GM19324 (cell line): ENCODE data around the gene PFDN2.

Source experiments
- ATAC-seq: cut with Tn5 transposase; IDR thresholded peaks from one replicate; pipeline ENCODE4 v1.9.1; 2021; ENCODE audit warnings: mild to moderate bottlenecking, moderate library complexity; ENCODE audit not compliant: unreplicated experiment, low FRiP score

The PFDN2 gene

GRCh38 chr1:161083748-161084596 lies 33.9 kb downstream of the PFDN2 start:
- ATAC-seq = no peak

GRCh38 chr1:161082996-161083747 lies 34.7 kb downstream of the PFDN2 start:
- ATAC-seq = no peak

GRCh38 chr1:161082483-161082882 lies 35.4 kb downstream of the PFDN2 start:
- ATAC-seq = no peak

GRCh38 chr1:161081519-161081918 lies 36.3 kb downstream of the PFDN2 start:
- no peak for ATAC-seq

- ATAC-seq = no peak
Observed at GRCh38 chr1:161080441-161081405, 37.1 kb downstream of the PFDN2 start.

- no peak for ATAC-seq
Observed at GRCh38 chr1:161079436-161080110, 38.3 kb downstream of the PFDN2 start.

- no peak for ATAC-seq
Observed at GRCh38 chr1:161077426-161077825, 40.4 kb downstream of the PFDN2 start.

- no peak for ATAC-seq
Observed at GRCh38 chr1:161076410-161076809, 41.4 kb downstream of the PFDN2 start.

- no peak for ATAC-seq
Observed at GRCh38 chr1:161074676-161075368, 43.0 kb downstream of the PFDN2 start.

GRCh38 chr1:161073474-161074121 lies 44.2 kb downstream of the PFDN2 start:
- no peak for ATAC-seq

- no peak for ATAC-seq
Observed at GRCh38 chr1:161072751-161073449, 44.9 kb downstream of the PFDN2 start.

- ATAC-seq = no peak
Observed at GRCh38 chr1:161071886-161072371, 45.9 kb downstream of the PFDN2 start.

- no peak for ATAC-seq
Observed at GRCh38 chr1:161070761-161071160, 47.1 kb downstream of the PFDN2 start.

GRCh38 chr1:161069731-161070270 lies 48.0 kb downstream of the PFDN2 start, which contains the start of gene ARHGAP30:
Gene ARHGAP30 (minus strand): TSS chr1:161069891. CDS start chr1:161069624, 267 bp downstream.
- peak; percentile 88 for ATAC-seq

- ATAC-seq = no peak
Observed at GRCh38 chr1:161069241-161069640, 48.6 kb downstream of the PFDN2 start.

GRCh38 chr1:161068306-161069234 lies 49.3 kb downstream of the PFDN2 start:
- peak; percentile 46 for ATAC-seq

- no peak for ATAC-seq
Observed at GRCh38 chr1:161066694-161067093, 51.1 kb downstream of the PFDN2 start.
